Heart right ventricle (tissue), 16 donors: Measurements from ENCODE around the gene SLC1A2. TPM values are rescaled to one million over a fixed set of nuclear protein-coding genes. Genes with fewer than 3 reads are reported as not detected.

ENCODE experiments used
- ATAC-seq, 8 donors: fragments of 200-7000 bp; cut with Tn5 transposase; one replicate each; pipeline ENCODE4 v1.9.1; 2020; ENCODE audit warnings: mild to moderate bottlenecking in 8 of 8, moderate library complexity in 8 of 8, moderate number of reproducible peaks in 1 of 8
- DNase-seq, 2 donors: peaks; one replicate each; pipeline ENCODE4 v3.0.0-alpha.2; 2020
- H3K27ac ChIP-seq, 10 donors: fragments of 200-600 bp; sonication (generic) in 2 of 10; one replicate each; pipeline versions ENCODE4 v1.5.0 to v1.8.0; 2020 to 2022; ENCODE audit warnings: mild to moderate bottlenecking in 3 of 10
- H3K27me3 ChIP-seq, 7 donors: fragments of 200-600 bp; one replicate each; pipeline ENCODE4 v1.8.0; 2021 to 2022; ENCODE audit warnings: mild to moderate bottlenecking in 2 of 7
- H3K36me3 ChIP-seq, 9 donors: fragments of 200-600 bp; sonication (generic) in 1 of 9; one replicate each; pipeline versions ENCODE4 v1.5.0 to v1.8.0; 2020 to 2022; ENCODE audit warnings: mild to moderate bottlenecking in 2 of 9
- H3K4me1 ChIP-seq, 9 donors: fragments of 200-600 bp; sonication (generic) in 1 of 9; one replicate each; pipeline versions ENCODE4 v1.5.0 to v1.8.0; 2020 to 2022; ENCODE audit warnings: mild to moderate bottlenecking in 4 of 9
- H3K4me3 ChIP-seq, 10 donors: fragments of 200-600 bp; sonication (generic) in 2 of 10; one replicate each; pipeline versions ENCODE4 v1.5.0 to v1.8.0; 2020 to 2022; ENCODE audit warnings: mild to moderate bottlenecking in 7 of 10, moderate library complexity in 2 of 10
- H3K9me3 ChIP-seq, 11 donors: fragments of 200-600 bp in 10 of 11; sonication (generic) in 2 of 11; one replicate each; pipeline versions ENCODE4 v1.5.0 to v1.8.0; 2013 to 2022; ENCODE audit warnings: mild to moderate bottlenecking in 2 of 11, control low read depth in 1 of 11, moderate library complexity in 1 of 11
- CTCF ChIP-seq, 9 donors: fragments of 200-600 bp; sonication (generic) in 2 of 9; IDR thresholded peaks; one replicate each; pipeline versions ENCODE4 v1.5.0 to v1.8.0; 2021 to 2022; ENCODE audit warnings: antibody characterized with exemption in 9 of 9, mild to moderate bottlenecking in 5 of 9, moderate library complexity in 1 of 9
- WGBS, 2 donors: extraction: QIAGEN DNeasy Blood & Tissue Kit; methylation state at CpG; one replicate each; pipeline ENCODE4 v1.1.7; 2013; ENCODE audit warnings: inconsistent platforms in 1 of 2; 5-methylcytosine and 5-hydroxymethylcytosine counted together
- intact Hi-C, 10 donors: fragments of 100-400 bp; cut with DNase I; formaldehyde crosslinking; loops; one replicate each; pipeline versions ENCODE4 v1.11.1 to v1.14.2; 2022
- polyA plus RNA-seq, 2 donors: library from polyadenylated mRNA; stranded (reverse); fragments of 200-250 nt; gene quantifications; one replicate each; pipeline ENCODE4 v1.2.3, GENCODE V29; 2013
- total RNA-seq, 10 donors: library from RNA; stranded (reverse); fragmentation: NEBNext Ultra II Directional in 3 of 10; extraction: Animal tissue kit (Norgen Biotek cat#: 25700) in 3 of 10; gene quantifications; one replicate each; pipeline versions ENCODE4 v1.2.1 to v1.2.4, GENCODE V29; 2021 to 2023
- donor health status: Arrhythmogenic right ventricular cardiomyopathy.
- donor health status: ischemic (EF 13 %, LVEDD 7.1; RV severe dilation, severe dysfunction).
- donor health status: healthy with polysubstance abuse.
- donor health status: DM: no; HTN: yes; CAD: no.
- donor health status: DM: no; HTN: no; CAD: no.
- donor health status: ischemic (EF 25% LVEDD 6.9; RV normal size, moderate dysfunction).
- donor health status: ischemic (EF 25% LVEDD 5.7; RV mildly dilated, moderate dysfunction).
- donor health status: healthy.
- donor health status: DM: yes; HTN: yes; CAD: no.
- donor health status: Ischemic cardiomyopathy.
- donor health status: ischemic (EF 35%, LVEDD 5.7; RV mildly dilated, moderate dysfunction).
- donor health status: nonischemic (EF 11% LVEDD 7.7; RV severe dilation, severe dysfunction).
- donor health status: DM: yes; HTN: yes; CAD: no.
- donor health status: PGD.
- donor health status: ischemic (EF 29% LVEDD 5.4; RV normal size, mild dysfunction).
- donor health status: nonischemic (EF 23%, LVEDD 6.1; RV moderate dilation, normal function).

Gene SLC1A2
- total and polyA plus RNA-seq, 12 donors = 0.29 to 25.8 (median 3.4) TPM

- Histone ChIP-seq H3K4me1 (no peaks in the 10 kb centered on the region), H3K36me3 (peaks cover 0 to 13% (median 0%) of the 10 kb centered on the region in 9 donors), H3K9me3 (no peaks in the 10 kb centered on the region), H3K4me3 (no peak overlapping the region), H3K27me3 (peaks cover 0 to 29% (median 6%) of the 10 kb centered on the region in 7 donors), H3K27ac (no peak overlapping the region)
- 96% methylated on average over 2 of the region's 2 CpGs for WGBS, 2 donors
- intact Hi-C loops = no loop called here
- DNase-seq (no peak), ATAC-seq (no peak)
- TF ChIP-seq CTCF (IDR thresholded peaks at IDR 0.05) = no peak
Observed at GRCh38 chr11:35436581-35437250, 17.4 kb upstream of the SLC1A2 start.

GRCh38 chr11:35433588-35433987, 14.2 kb upstream of the SLC1A2 start:
- no peak for TF ChIP-seq CTCF (IDR thresholded peaks at IDR 0.05)
- peaks cover 0 to 28% (median 12%) of the 10 kb centered on the region in 7 donors for H3K27me3 ChIP-seq
- no peaks in the 10 kb centered on the region for H3K9me3 ChIP-seq
- intact Hi-C loops = no loop called here
- ATAC-seq (no peak), DNase-seq (no peak)
- H3K27ac ChIP-seq = no peak overlapping the region
- no peaks in the 10 kb centered on the region for H3K4me1 ChIP-seq
- 69 to 75% methylated on average over 3 of the region's 3 CpGs for WGBS, 2 donors
- H3K4me3 ChIP-seq = no peak overlapping the region
- H3K36me3 ChIP-seq = peaks cover 0 to 17% (median 0%) of the 10 kb centered on the region in 9 donors

- no peak for DNase-seq
- intact Hi-C loops = no loop called here
Observed at GRCh38 chr11:35432464-35432863, 13.1 kb upstream of the SLC1A2 start.

GRCh38 chr11:35427071-35427470, 7.7 kb upstream of the SLC1A2 start:
- DNase-seq (no peak), ATAC-seq (peak in 6 of 8 donors; percentile 33 to 70 (median 56))
- peaks cover 0 to 7% (median 0%) of the 10 kb centered on the region in 9 donors for H3K36me3 ChIP-seq
- no peak overlapping the region for H3K4me3 ChIP-seq
- peak overlapping the region in 2 of 10 donors; percentile 8 to 10 for H3K27ac ChIP-seq
- intact Hi-C loops = no loop called here
- peaks cover 0 to 64% (median 24%) of the 10 kb centered on the region in 7 donors for H3K27me3 ChIP-seq
- 36 to 39% methylated on average over 3 of the region's 3 CpGs for WGBS, 2 donors
- H3K9me3 ChIP-seq = no peaks in the 10 kb centered on the region
- H3K4me1 ChIP-seq = peaks cover 0 to 23% (median 6%) of the 10 kb centered on the region in 9 donors
- TF ChIP-seq CTCF (IDR thresholded peaks at IDR 0.05) = no peak

More at GRCh38 chr11:35432464-35432863, 13.1 kb upstream of the SLC1A2 start:
- no peak for ATAC-seq
- H3K9me3 ChIP-seq = no peaks in the 10 kb centered on the region
- peaks cover 0 to 3% (median 0%) of the 10 kb centered on the region in 9 donors for H3K4me1 ChIP-seq
- no peak overlapping the region for H3K4me3 ChIP-seq
- H3K27ac ChIP-seq = no peak overlapping the region
- no peak for TF ChIP-seq CTCF (IDR thresholded peaks at IDR 0.05)
- 89 to 90% methylated on average over 14 of the region's 14 CpGs for WGBS, 2 donors
- peaks cover 0 to 28% (median 12%) of the 10 kb centered on the region in 7 donors for H3K27me3 ChIP-seq
- peaks cover 0 to 17% (median 0%) of the 10 kb centered on the region in 9 donors for H3K36me3 ChIP-seq
